Measurements from ENCODE around the gene KLHL29. TPM values are rescaled to one million over a fixed set of nuclear protein-coding genes. Genes with fewer than 3 reads are reported as not detected.
"Not testable (repeated sequence)": the region's sequence is repeated elsewhere in the genome, so short reads cannot be mapped to it uniquely, and the experiment has no call there.

KLHL29 gene
- total RNA-seq, 1 donor: 14.7 TPM

- H3K4me3 ChIP-seq (ENCODE audit: low read depth, low read length): no peak overlapping the region
- no peak for DNase-seq (ENCODE audit: low read depth)
- TF ChIP-seq CTCF (IDR thresholded peaks at IDR 0.05; ENCODE audit: insufficient read depth, low read depth, low read length): no peak
These were observed 5.2 kb downstream of the KLHL29 start for GRCh38 chr2:23390152-23390551.

DNA sequence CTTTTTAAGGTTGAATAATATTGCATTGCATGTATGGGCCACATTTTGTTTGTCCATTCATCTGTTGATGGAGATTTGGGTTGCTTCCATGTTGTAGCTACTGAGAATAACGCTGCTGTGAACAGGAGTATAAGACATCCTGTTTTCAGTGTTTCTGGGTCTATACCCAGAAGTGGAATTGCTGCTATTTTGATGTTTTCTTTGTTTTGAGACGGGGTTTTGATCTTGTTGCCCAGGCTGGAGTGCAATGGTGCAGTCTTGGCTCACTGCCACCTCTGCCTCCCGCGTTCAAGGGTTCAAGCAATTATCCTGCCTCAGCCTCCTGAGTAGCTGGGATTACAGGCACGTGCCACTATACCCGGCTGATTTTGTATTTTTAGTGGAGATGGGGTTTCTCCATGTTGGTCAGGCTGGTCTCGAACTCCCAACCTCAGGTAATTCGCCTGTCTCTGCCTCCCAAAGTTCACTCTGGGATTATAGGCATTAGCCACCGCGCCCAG, 6.3 kb downstream of the KLHL29 start:
- H3K4me3 ChIP-seq (ENCODE audit: low read depth, low read length); DNase-seq (ENCODE audit: low read depth): not testable (repeated sequence)

DNA sequence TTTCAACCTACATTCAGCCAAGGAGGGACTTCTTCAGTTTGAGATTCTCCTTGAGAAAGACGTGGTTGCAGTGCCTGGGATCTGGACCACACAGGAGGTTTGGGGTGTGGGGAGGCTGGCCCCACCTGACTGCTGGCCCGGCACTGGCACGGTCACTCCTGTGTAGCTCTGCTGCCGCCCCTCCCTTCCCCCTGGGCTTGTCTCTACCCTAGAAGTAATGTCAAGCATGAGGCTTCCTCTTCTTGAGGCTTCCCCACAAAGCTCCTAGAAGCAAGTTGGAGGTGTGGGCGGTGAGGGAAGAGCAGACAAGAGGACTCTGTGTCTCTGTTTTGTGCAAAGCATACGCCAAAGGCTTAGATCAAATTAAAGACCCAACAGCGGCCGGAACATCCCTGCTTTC, 8.7 kb downstream of the KLHL29 start:
- H3K4me3 ChIP-seq (ENCODE audit: low read depth, low read length): no peak overlapping the region
- DNase-seq (ENCODE audit: low read depth): no peak
- no peak for TF ChIP-seq CTCF (IDR thresholded peaks at IDR 0.05; ENCODE audit: insufficient read depth, low read depth, low read length)

GRCh38 chr2:23394700-23395099, 9.7 kb downstream of the KLHL29 start:
- no peak for DNase-seq (ENCODE audit: low read depth)
- TF ChIP-seq CTCF (IDR thresholded peaks at IDR 0.05; ENCODE audit: insufficient read depth, low read depth, low read length): no peak
- no peak overlapping the region for H3K4me3 ChIP-seq (ENCODE audit: low read depth, low read length)

DNA sequence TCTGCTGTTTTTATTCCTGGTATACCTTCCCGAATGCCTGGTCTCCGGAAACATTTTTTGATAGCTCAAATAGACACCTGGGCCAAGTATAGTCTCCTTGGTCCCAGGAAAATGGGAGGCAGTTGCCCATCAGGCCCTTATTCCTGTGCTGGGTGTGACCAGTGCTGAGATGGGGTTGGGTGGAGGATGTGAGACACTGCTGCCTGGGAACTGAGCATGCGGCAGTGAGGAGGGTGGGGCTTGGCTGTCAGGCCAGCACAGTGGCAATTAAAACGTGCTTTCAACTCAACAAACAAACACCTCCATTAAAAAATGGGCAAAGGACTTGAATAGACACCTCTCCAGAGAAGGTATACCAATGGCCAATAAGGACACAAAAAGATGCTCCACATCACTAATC, 12.5 kb downstream of the KLHL29 start:
- DNase-seq (ENCODE audit: low read depth): no peak
- no peak overlapping the region for H3K4me3 ChIP-seq (ENCODE audit: low read depth, low read length)
- no peak for TF ChIP-seq CTCF (IDR thresholded peaks at IDR 0.05; ENCODE audit: insufficient read depth, low read depth, low read length)

GRCh38 chr2:23399674-23400261, 14.8 kb downstream of the KLHL29 start:
- H3K4me3 ChIP-seq (ENCODE audit: low read depth, low read length): no peak overlapping the region
- no peak for TF ChIP-seq CTCF (IDR thresholded peaks at IDR 0.05; ENCODE audit: insufficient read depth, low read depth, low read length)
- DNase-seq (ENCODE audit: low read depth): no peak

GRCh38 chr2:23400703-23401102, 15.7 kb downstream of the KLHL29 start:
- no peak for DNase-seq (ENCODE audit: low read depth)
- H3K4me3 ChIP-seq (ENCODE audit: low read depth, low read length): no peak overlapping the region
- TF ChIP-seq CTCF (IDR thresholded peaks at IDR 0.05; ENCODE audit: insufficient read depth, low read depth, low read length): no peak

All from fibroblast of villous mesenchyme (primary cell).